Activated naive CD4-positive, alpha-beta T cell treated with anti-CD3 and anti-CD28 coated beads, Interleukin-2, amount 50 U/mL, for 72 hours (primary cell): ENCODE measurements around the gene IDH3G. TPM values are rescaled to one million over a fixed set of nuclear protein-coding genes. Genes with fewer than 3 reads are reported as not detected.

Experiments used
- ATAC-seq, 2 donors: fragments of 150-1000 bp; cut with Tn5 transposase; 2 replicates each; pipeline ENCODE4 v1.10.0; 2021; ENCODE audit warnings: mild to moderate bottlenecking in 2 of 2, moderate library complexity in 2 of 2
- DNase-seq, 2 donors: peaks; one replicate each; pipeline ENCODE4 v3.0.0; 2021 to 2022; ENCODE audit warnings: low spot score in 2 of 2
- H3K27ac Mint-ChIP-seq, 2 donors: one replicate each; pipeline ENCODE4 v1.8.0; 2022; ENCODE audit warnings: mild to moderate bottlenecking in 2 of 2, mixed read lengths in 2 of 2
- H3K36me3 Mint-ChIP-seq, 2 donors: one replicate each; pipeline ENCODE4 v1.8.0; 2022; ENCODE audit warnings: mixed read lengths in 2 of 2
- H3K9me3 Mint-ChIP-seq, 2 donors: one replicate each; pipeline ENCODE4 v1.8.0; 2022; ENCODE audit warnings: mixed read lengths in 2 of 2
- total RNA-seq, 2 donors: library from RNA; stranded (reverse); gene quantifications; one replicate each; pipeline ENCODE4 v1.2.3, GENCODE V29; 2022

IDH3G gene
- total RNA-seq, 2 donors from 2014 or later, result 60.8 to 81.7 TPM

GRCh38 chrX:153780678-153781427 is 13.3 kb downstream of the IDH3G start, which contains the start of gene SRPK3:
SRPK3 (plus strand) TSS chrX:153781041; CDS start chrX:153781087, 46 bp downstream.
- Mint-ChIP-seq H3K9me3 (no peaks in the 10 kb centered on the region), H3K27ac (peak within 1 kb of the TSS in 1 of 2 donors; percentile 88), H3K36me3 (no peaks in the 10 kb centered on the region)
- DNase-seq (no peak), ATAC-seq (no peak)

- Mint-ChIP-seq H3K27ac (peak overlapping the region in 1 of 2 donors; percentile 88), H3K36me3 (no peaks in the 10 kb centered on the region), H3K9me3 (no peaks in the 10 kb centered on the region)
- DNase-seq (no peak), ATAC-seq (no peak)
These were observed 14.1 kb downstream of the IDH3G start for GRCh38 chrX:153779891-153780677.

- H3K36me3 Mint-ChIP-seq, result no peaks in the 10 kb centered on the region
- H3K27ac Mint-ChIP-seq, result no peak overlapping the region
- no peak for DNase-seq
- no peak for ATAC-seq
- H3K9me3 Mint-ChIP-seq, result no peaks in the 10 kb centered on the region
These were observed 15.5 kb downstream of the IDH3G start for GRCh38 chrX:153778684-153779101.

- no peak overlapping the region for H3K27ac Mint-ChIP-seq
- no peak for ATAC-seq
These were observed 16.0 kb downstream of the IDH3G start for GRCh38 chrX:153778181-153778580.

DNA sequence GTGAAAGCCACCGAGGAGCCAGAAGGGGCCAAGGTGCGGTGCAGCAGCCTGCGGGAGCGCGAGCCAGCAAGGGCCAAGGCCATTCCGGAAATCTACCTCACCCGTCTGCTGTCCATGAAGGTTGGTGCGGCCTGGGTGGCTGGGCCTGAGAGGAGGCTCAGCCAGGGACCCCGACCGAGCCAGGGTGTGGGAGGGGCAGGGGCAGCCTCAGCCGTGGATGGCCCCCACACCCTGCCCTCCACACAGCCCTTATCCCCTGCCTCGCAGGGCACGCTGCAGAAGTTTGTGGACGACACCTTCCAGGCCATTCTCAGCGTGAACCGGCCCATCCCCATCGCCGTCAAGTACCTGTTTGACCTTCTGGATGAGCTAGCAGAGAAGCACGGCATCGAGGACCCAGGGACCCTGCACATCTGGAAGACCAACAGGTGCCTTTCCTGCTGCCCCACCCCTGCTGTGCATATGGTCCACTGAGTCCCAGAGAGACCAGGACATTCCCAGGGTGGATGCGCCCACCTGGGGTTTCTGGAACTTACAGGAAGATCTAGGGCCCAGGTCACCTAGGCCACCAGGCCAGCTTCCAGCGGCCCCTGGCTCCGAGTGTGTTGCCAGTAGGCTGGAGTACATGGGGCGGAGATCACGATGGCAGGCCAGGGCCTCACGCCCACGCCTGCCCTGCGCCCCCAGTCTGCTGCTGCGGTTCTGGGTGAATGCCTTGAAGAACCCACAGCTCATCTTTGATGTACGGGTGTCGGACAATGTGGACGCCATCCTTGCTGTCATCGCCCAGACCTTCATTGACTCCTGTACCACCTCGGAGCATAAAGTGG is 16.7 kb downstream of the IDH3G start:
- Mint-ChIP-seq H3K36me3 (no peaks in the 10 kb centered on the region), H3K9me3 (no peaks in the 10 kb centered on the region), H3K27ac (no peak overlapping the region)
- ATAC-seq, result no peak
- no peak for DNase-seq

More at GRCh38 chrX:153778181-153778580, 16.0 kb downstream of the IDH3G start:
- DNase-seq, result no peak
- no peaks in the 10 kb centered on the region for H3K36me3 Mint-ChIP-seq
- no peaks in the 10 kb centered on the region for H3K9me3 Mint-ChIP-seq

- Mint-ChIP-seq H3K36me3 (no peaks in the 10 kb centered on the region), H3K9me3 (no peaks in the 10 kb centered on the region), H3K27ac (no peak overlapping the region)
- ATAC-seq (peak in 1 of 2 donors; percentile 44), DNase-seq (no peak)
These were observed 17.5 kb downstream of the IDH3G start for GRCh38 chrX:153776611-153777045.

DNA sequence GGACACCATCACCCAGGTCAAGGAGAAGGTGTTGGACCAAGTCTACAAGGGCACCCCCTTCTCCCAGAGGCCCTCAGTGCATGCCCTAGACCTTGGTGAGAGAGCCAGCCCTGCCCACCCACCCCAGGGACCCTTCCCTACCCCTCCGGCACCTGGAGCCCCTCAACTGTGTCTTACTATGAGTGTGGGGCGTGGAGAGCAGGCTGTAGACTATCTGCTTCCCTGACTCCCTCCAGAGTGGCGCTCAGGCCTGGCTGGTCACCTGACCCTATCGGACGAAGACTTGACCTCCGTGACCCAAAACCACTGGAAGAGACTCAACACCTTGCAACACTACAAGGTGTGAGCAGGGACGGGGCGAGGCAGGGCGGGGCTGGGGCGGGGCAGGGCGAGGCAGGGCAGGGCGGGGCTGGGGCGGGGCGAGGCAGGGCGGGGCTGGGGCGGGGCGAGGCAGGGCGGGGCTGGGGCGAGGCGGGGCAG is 18.0 kb downstream of the IDH3G start:
- Mint-ChIP-seq H3K36me3 (no peaks in the 10 kb centered on the region), H3K27ac (no peak overlapping the region), H3K9me3 (no peaks in the 10 kb centered on the region)
- ATAC-seq (no peak), DNase-seq (no peak)

DNA sequence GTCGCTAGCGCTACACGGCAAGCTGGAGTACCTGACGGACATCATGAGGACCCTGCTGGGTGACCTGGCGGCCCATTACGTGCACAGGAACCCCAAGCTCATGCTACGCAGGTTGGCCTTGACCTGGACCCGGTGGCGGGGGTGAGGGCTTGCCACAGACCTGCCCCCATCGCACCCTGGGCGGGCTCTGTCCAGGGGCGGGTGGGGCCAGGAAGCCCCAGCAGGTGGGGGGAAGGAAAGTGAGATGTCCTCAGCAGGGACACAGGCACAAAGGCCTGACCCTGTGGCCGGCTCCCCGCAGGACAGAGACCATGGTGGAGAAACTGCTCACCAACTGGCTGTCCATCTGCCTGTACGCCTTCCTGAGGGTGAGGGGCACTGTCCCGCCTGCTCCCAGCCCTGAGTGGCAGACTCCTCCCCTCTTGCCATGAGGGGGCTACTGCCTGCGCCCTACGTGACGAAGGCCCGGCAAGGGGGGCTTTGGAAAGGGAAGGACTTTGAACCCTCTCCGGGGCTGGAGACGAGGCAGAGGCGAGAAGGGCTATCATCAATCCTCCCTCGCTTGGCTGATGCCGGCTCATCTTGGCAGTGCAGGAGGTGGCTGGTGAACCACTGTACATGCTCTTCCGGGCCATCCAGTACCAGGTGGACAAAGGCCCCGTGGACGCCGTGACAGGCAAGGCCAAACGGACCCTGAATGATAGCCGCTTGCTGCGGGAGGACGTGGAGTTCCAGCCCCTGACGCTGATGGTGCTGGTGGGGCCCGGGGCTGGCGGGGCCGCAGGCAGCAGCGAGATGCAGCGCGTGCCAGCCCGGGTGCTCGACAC is 18.7 kb downstream of the IDH3G start:
- no peak overlapping the region for H3K27ac Mint-ChIP-seq
- DNase-seq, result peak in 1 of 2 donors; percentile 50

GRCh38 chrX:153774576-153775292 is 19.4 kb downstream of the IDH3G start:
- Mint-ChIP-seq H3K9me3 (no peaks in the 10 kb centered on the region), H3K36me3 (no peaks in the 10 kb centered on the region), H3K27ac (no peak overlapping the region)
- ATAC-seq (no peak), DNase-seq (peak in 1 of 2 donors; percentile 39)

More for the DNA sequence above, 18.7 kb downstream of the IDH3G start:
- Mint-ChIP-seq H3K36me3 (no peaks in the 10 kb centered on the region), H3K9me3 (no peaks in the 10 kb centered on the region)
- ATAC-seq, result no peak

- no peaks in the 10 kb centered on the region for H3K36me3 Mint-ChIP-seq
- no peaks in the 10 kb centered on the region for H3K9me3 Mint-ChIP-seq
- ATAC-seq (no peak), DNase-seq (peak in 1 of 2 donors; percentile 38)
- H3K27ac Mint-ChIP-seq, result no peak overlapping the region
These were observed 20.2 kb downstream of the IDH3G start for GRCh38 chrX:153773741-153774575.

GRCh38 chrX:153773218-153773611 is 21.0 kb downstream of the IDH3G start:
- Mint-ChIP-seq H3K27ac (no peak overlapping the region), H3K9me3 (no peaks in the 10 kb centered on the region), H3K36me3 (no peaks in the 10 kb centered on the region)
- DNase-seq, result peak in 1 of 2 donors; percentile 3
- no peak for ATAC-seq

GRCh38 chrX:153772316-153773217 is 21.6 kb downstream of the IDH3G start:
- no peak overlapping the region for H3K27ac Mint-ChIP-seq
- ATAC-seq, result no peak

GRCh38 chrX:153771415-153772315 is 22.5 kb downstream of the IDH3G start:
- ATAC-seq (no peak), DNase-seq (peak in 1 of 2 donors; percentile 44)
- no peaks in the 10 kb centered on the region for H3K9me3 Mint-ChIP-seq
- H3K27ac Mint-ChIP-seq, result no peak overlapping the region
- no peaks in the 10 kb centered on the region for H3K36me3 Mint-ChIP-seq

More at GRCh38 chrX:153772316-153773217, 21.6 kb downstream of the IDH3G start:
- Mint-ChIP-seq H3K9me3 (no peaks in the 10 kb centered on the region), H3K36me3 (no peaks in the 10 kb centered on the region)
- peak in 1 of 2 donors; percentile 23 for DNase-seq
